Measurements from ENCODE around the gene KCNH2. TPM values are rescaled to one million over a fixed set of nuclear protein-coding genes. Genes with fewer than 3 reads are reported as not detected.

The KCNH2 gene
- total RNA-seq, 2 experiments from 2014 or later = 5.8 to 7.5 TPM

- no peaks in the 10 kb centered on the region for H3K36me3 ChIP-seq (ENCODE audit: insufficient read depth, low read length)
- H4K20me1 ChIP-seq (ENCODE audit: insufficient read depth, low read length) = no peaks in the 10 kb centered on the region
- H3K4me2 ChIP-seq (ENCODE audit: low read length) = no peak overlapping the region
- no peak overlapping the region for H2AFZ ChIP-seq (ENCODE audit: low read length)
- H3K9me2 ChIP-seq (ENCODE audit: insufficient read depth, low read length) = no peaks in the 10 kb centered on the region
- intact Hi-C loops (cut with micrococcal nuclease; ENCODE audit: unreplicated experiment) = no loop called here
- H3K9me3 ChIP-seq (ENCODE audit: low read length) = no peaks in the 10 kb centered on the region
- ChIA-PET POLR2A (interaction anchor here (1.4 kb wide), 1 partner anchor 36 kb away, joined by 3 read pairs; no protein-coding TSS in a partner anchor), CTCF (ENCODE audit: unreplicated experiment) (interaction anchor here (0.6 to 0.7 kb wide), 2 partner anchors 21 to 1117 kb away, joined by 3 to 8 read pairs; no protein-coding TSS in a partner anchor)
- TF ChIP-seq CTCF (conservative IDR thresholded peaks at IDR 0.05; ENCODE audit: low read length) = no peak
- TF ChIP-seq EZH2phosphoT487 (IDR thresholded peaks at IDR 0.05; ENCODE audit: borderline replicate concordance, low read depth, low read length) = no peak
- H3K27ac ChIP-seq (ENCODE audit: low read depth, low read length, poor library complexity, severe bottlenecking) = no peak overlapping the region
- no peaks in the 10 kb centered on the region for H3K79me2 ChIP-seq (ENCODE audit: insufficient read depth, low read depth, low read length)
- no peak overlapping the region for H3K4me3 ChIP-seq (ENCODE audit: low read depth, low read length, poor library complexity, severe bottlenecking)
- no TSS peak for BruUV-seq (replicated peaks)
- DNase-seq (ENCODE audit: low spot score) = no peak
- peaks cover 29% of the 10 kb centered on the region for H3K4me1 ChIP-seq (ENCODE audit: insufficient read depth, low read length, poor library complexity, severe bottlenecking)
Observed at GRCh38 chr7:150992051-150992640, 14.0 kb upstream of the KCNH2 start.

GRCh38 chr7:150990416-150991186 lies 12.5 kb upstream of the KCNH2 start, which contains the start of gene NOS3:
Gene NOS3 (plus strand): TSS chr7:150991017. CDS start chr7:150993804, 2,787 bp downstream.
- ChIA-PET CTCF (ENCODE audit: unreplicated experiment) (no interaction called here), POLR2A (interaction anchor here (0.5 to 0.7 kb wide), 2 partner anchors 92 to 120 kb away, joined by 3 to 4 read pairs; no protein-coding TSS in a partner anchor)
- Histone ChIP-seq H3K79me2 (ENCODE audit: insufficient read depth, low read depth, low read length) (no peaks in the 10 kb centered on the region), H2AFZ (ENCODE audit: low read length) (no peak within 1 kb of the TSS), H3K9me3 (ENCODE audit: low read length) (no peaks in the 10 kb centered on the region), H3K4me2 (ENCODE audit: low read length) (no peak within 1 kb of the TSS), H3K27ac (ENCODE audit: low read depth, low read length, poor library complexity, severe bottlenecking) (no peak within 1 kb of the TSS), H3K4me1 (ENCODE audit: insufficient read depth, low read length, poor library complexity, severe bottlenecking) (peaks cover 22% of the 10 kb centered on the region), H4K20me1 (ENCODE audit: insufficient read depth, low read length) (no peaks in the 10 kb centered on the region), H3K4me3 (ENCODE audit: low read depth, low read length, poor library complexity, severe bottlenecking) (no peak within 1 kb of the TSS), H3K9me2 (ENCODE audit: insufficient read depth, low read length) (no peaks in the 10 kb centered on the region), H3K36me3 (ENCODE audit: insufficient read depth, low read length) (no peaks in the 10 kb centered on the region)
- no peak for TF ChIP-seq EZH2phosphoT487 (IDR thresholded peaks at IDR 0.05; ENCODE audit: borderline replicate concordance, low read depth, low read length)
- no peak for TF ChIP-seq CTCF (conservative IDR thresholded peaks at IDR 0.05; ENCODE audit: low read length)
- no TSS peak for BruUV-seq (replicated peaks)
- no peak for DNase-seq (ENCODE audit: low spot score)
- intact Hi-C loops (cut with micrococcal nuclease; ENCODE audit: unreplicated experiment) = no loop called here
